ENCODE data around the gene BPIFB4. TPM values are rescaled to one million over a fixed set of nuclear protein-coding genes. Genes with fewer than 3 reads are reported as not detected.
"Not testable (repeated sequence)": the region's sequence is repeated elsewhere in the genome, so short reads cannot be mapped to it uniquely, and the experiment has no call there.

Gene BPIFB4
- total RNA-seq, 1 donor from 2014 or later, result not detected

DNA sequence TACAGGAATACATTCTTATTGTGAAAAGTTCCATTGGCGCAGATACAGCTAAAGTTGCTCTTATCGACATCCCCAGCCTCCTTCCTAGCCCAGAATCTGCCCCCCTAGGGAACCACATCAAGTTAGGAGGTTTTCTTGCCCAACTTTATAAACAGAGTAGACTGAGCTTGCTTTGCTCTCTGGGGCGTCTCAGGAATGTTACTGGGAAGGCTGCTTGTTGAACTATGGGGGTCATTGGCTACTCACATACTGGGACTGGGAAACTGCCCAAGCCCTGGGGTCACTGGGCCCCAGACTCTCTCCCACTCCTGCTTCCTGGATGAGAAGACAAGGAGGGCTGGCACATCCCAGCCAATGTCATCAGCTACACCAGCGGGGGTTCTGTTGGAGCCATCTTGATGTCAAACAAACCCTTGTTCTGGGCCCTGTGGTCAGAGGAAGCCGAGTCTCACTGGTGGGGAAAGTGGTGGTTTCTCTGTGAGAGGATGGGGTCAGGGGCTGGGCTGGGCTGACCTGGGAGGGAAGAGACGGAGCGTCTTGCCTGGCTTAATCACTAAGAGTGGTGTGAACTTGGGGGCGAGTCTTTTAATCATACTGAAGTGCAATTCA lies 26.0 kb downstream of the BPIFB4 start:
- no peak for TF ChIP-seq CTCF (IDR thresholded peaks at IDR 0.05)
- DNase-seq (ENCODE audit: low spot score in 2 of 2), result no peak
- Histone ChIP-seq H3K4me1 (no peaks in the 10 kb centered on the region), H3K27me3 (no peaks in the 10 kb centered on the region), H3K27ac (no peak overlapping the region), H3K4me3 (no peak overlapping the region), H3K9me3 (no peaks in the 10 kb centered on the region), H3K36me3 (no peaks in the 10 kb centered on the region)
- intact Hi-C loops (cut with DNase I), result no loop called here

DNA sequence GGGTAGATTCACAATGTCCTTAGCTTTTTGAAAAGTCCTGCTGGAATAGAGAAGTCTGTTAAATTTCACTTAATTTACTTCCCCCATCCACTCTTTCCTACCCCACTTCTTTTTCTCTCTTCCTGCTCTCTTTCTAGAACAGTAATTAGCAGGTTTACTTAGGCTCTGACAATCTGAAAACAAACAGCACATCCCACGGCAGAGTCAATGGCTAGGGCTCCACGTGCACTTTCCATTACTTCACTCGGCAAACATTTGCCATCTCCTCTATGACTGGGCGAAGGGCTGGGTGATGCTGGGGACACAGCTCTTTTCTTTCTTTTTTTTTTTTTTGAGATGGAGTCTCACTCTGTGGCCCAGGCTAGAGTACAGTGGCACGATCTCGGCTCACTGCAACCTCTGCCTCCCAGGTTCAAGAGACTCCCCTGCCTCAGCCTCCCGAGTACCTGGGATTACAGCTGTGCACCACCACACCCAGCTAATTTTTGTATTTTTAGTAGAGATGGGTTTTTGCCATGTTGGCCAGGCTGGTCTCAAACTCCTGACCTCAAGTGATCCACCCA lies 26.7 kb downstream of the BPIFB4 start:
- H3K4me3 ChIP-seq; H3K36me3 ChIP-seq; H3K27ac ChIP-seq; DNase-seq (ENCODE audit: low spot score in 2 of 2); H3K9me3 ChIP-seq; intact Hi-C loops (cut with DNase I); H3K27me3 ChIP-seq; H3K4me1 ChIP-seq: not testable (repeated sequence)

GRCh38 chr20:33108661-33109060 lies 29.2 kb downstream of the BPIFB4 start:
- Histone ChIP-seq H3K36me3 (no peaks in the 10 kb centered on the region), H3K4me1 (no peaks in the 10 kb centered on the region), H3K9me3 (no peaks in the 10 kb centered on the region), H3K27me3 (no peaks in the 10 kb centered on the region), H3K4me3 (no peak overlapping the region), H3K27ac (no peak overlapping the region)
- no peak for TF ChIP-seq CTCF (IDR thresholded peaks at IDR 0.05)
- intact Hi-C loops (cut with DNase I), result no loop called here
- no peak for DNase-seq (ENCODE audit: low spot score in 2 of 2)

DNA sequence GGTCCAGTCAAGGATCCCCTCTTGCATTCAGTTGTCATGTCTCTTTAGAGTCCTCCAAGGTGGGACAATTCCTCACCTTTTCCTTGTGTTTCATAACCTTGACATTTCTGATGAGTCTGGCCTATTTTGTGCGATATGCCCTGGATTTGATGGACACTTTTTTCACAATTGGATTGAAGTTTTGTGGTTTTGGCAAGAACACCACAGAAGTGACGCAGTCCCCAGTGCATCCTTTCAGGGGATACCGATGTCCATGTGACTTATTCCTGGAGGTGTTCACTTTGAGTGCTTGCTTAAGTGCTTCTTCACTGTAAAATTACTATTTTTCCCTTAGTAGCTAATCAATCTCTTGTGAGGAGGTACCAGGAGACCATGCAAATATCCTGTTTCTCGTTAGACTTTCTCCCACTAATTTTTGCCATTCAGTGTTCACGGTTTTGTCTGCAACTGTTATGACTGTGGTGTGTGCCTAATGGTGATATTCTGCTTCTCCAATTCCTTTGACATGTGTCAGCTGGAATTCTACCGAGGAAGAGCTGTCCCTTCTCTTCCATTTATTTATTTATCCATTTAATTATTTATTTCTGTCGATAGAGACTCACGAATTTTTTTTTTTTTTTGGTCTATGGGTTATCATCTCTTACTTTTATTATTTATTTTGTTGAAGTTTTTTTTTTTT lies 30.8 kb downstream of the BPIFB4 start:
- no peaks in the 10 kb centered on the region for H3K9me3 ChIP-seq
- no peaks in the 10 kb centered on the region for H3K27me3 ChIP-seq
- H3K4me3 ChIP-seq, result no peak overlapping the region
- DNase-seq (ENCODE audit: low spot score in 2 of 2), result no peak
- H3K27ac ChIP-seq, result no peak overlapping the region
- H3K4me1 ChIP-seq, result no peaks in the 10 kb centered on the region
- H3K36me3 ChIP-seq, result no peaks in the 10 kb centered on the region
- no peak for TF ChIP-seq CTCF (IDR thresholded peaks at IDR 0.05)
- intact Hi-C loops (cut with DNase I), result no loop called here

DNA sequence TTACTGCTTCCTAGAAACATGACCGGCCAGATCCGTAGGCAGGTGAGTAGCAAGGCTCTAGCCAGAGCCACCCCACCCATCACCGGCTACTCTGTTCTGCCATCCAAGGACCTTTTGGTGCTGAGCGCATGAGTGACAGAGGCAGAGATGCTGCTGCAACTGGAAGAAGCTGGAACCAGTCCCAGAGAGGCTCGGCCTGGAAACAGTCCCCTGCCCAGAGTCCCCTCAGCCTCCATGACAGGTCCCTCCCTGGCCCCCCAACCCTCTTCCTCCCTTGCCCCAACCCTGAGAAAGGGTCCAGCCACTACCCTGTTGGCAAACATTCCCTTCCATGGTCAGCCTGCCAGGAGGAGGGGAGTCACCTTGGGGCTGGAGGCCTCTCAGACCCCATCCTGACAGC lies 31.9 kb downstream of the BPIFB4 start:
- H3K4me1 ChIP-seq, result no peaks in the 10 kb centered on the region
- H3K9me3 ChIP-seq, result no peaks in the 10 kb centered on the region

More for the DNA sequence above, 31.9 kb downstream of the BPIFB4 start:
- no peaks in the 10 kb centered on the region for H3K36me3 ChIP-seq
- no peak for DNase-seq (ENCODE audit: low spot score in 2 of 2)
- intact Hi-C loops (cut with DNase I), result no loop called here
- no peak overlapping the region for H3K4me3 ChIP-seq
- no peaks in the 10 kb centered on the region for H3K27me3 ChIP-seq
- H3K27ac ChIP-seq, result no peak overlapping the region
- no peak for TF ChIP-seq CTCF (IDR thresholded peaks at IDR 0.05)
